Psoas muscle (tissue), 8 donors: ENCODE results near the gene TAS2R38. TPM values are rescaled to one million over a fixed set of nuclear protein-coding genes. Genes with fewer than 3 reads are reported as not detected.
"Not testable (repeated sequence)": the region's sequence is repeated elsewhere in the genome, so short reads cannot be mapped to it uniquely, and the experiment has no call there.

Experiments
- ATAC-seq, 4 donors: fragments of 200-7000 bp; cut with Tn5 transposase; one replicate each; pipeline ENCODE4 v1.9.1; 2020; ENCODE audit warnings: moderate library complexity in 3 of 4, mild to moderate bottlenecking in 2 of 4
- DNase-seq, 2 donors: peaks; one replicate each; pipeline ENCODE4 v3.0.0-alpha.2; 2020
- H3K27ac ChIP-seq: fragments of 200-600 bp; one replicate; pipeline ENCODE4 v1.8.0; 2022
- H3K27me3 ChIP-seq, 3 donors: fragments of 200-600 bp in 1 of 3; one replicate each; pipeline versions ENCODE4 v1.6.1 to v1.8.0; 2013 to 2022; ENCODE audit warnings: low read length in 2 of 3, mild to moderate bottlenecking in 2 of 3, moderate library complexity in 1 of 3; ENCODE audit not compliant: insufficient read depth in 3 of 3
- H3K36me3 ChIP-seq, 2 donors: fragments of 200-600 bp in 1 of 2; one replicate each; pipeline versions ENCODE4 v1.6.1 to v1.8.0; 2013 to 2022; ENCODE audit warnings: low read depth in 1 of 2, mild to moderate bottlenecking in 1 of 2, moderate library complexity in 1 of 2; ENCODE audit not compliant: insufficient read depth in 1 of 2
- H3K4me1 ChIP-seq: fragments of 200-600 bp; one replicate; pipeline ENCODE4 v1.8.0; 2022
- H3K4me3 ChIP-seq: fragments of 200-600 bp; one replicate; pipeline ENCODE4 v1.8.0; 2022; ENCODE audit warnings: mild to moderate bottlenecking
- H3K9me3 ChIP-seq: fragments of 200-600 bp; one replicate; pipeline ENCODE4 v1.8.0; 2022
- CTCF ChIP-seq: fragments of 200-600 bp; IDR thresholded peaks from one replicate; pipeline ENCODE4 v1.8.0; 2022; ENCODE audit warnings: antibody characterized with exemption
- WGBS, 3 donors: extraction: QIAGEN DNeasy Blood & Tissue Kit; methylation state at CpG; one replicate each; pipeline versions ENCODE4 v1.1.6 to v1.1.7; 2013; 5-methylcytosine and 5-hydroxymethylcytosine counted together
- intact Hi-C, 2 donors: fragments of 100-400 bp; cut with DNase I; formaldehyde crosslinking; loops; one replicate each; pipeline versions ENCODE4 v1.11.0 to v1.14.2; 2022
- polyA plus RNA-seq, 3 donors: library from polyadenylated mRNA; stranded (reverse); fragments of 200-250 nt; gene quantifications; one replicate each; pipeline ENCODE4 v1.2.3, GENCODE V29; 2013
- total RNA-seq, 4 donors: library from RNA; stranded (reverse); fragmentation: NEBNext Ultra II Directional in 2 of 4; extraction: Animal tissue kit (Norgen Biotek cat#: 25700) in 2 of 4; gene quantifications; one replicate each; pipeline versions ENCODE4 v1.2.1 to v1.2.4, GENCODE V29; 2021 to 2023
- donor health status: healthy with polysubstance abuse.
- donor health status: DM: no; HTN: no; CAD: no; lungs with moderate emphysema.
- donor health status: Bipolar disorder and iron deficiency.
- donor health status: healthy.
- donor health status: DM: yes; HTN: yes; CAD: no.
- donor health status: DM: no; HTN: no; CAD: no.
- donor health status: DM: no; HTN: no; CAD: no.
- donor health status: DM: yes; HTN: yes; CAD: no.

TAS2R38 gene
- total and polyA plus RNA-seq, 7 donors: not detected

- Histone ChIP-seq H3K36me3 (no peaks in the 10 kb centered on the region), H3K4me3 (no peak overlapping the region), H3K4me1 (no peaks in the 10 kb centered on the region), H3K9me3 (no peaks in the 10 kb centered on the region), H3K27ac (no peak overlapping the region), H3K27me3 (no peaks in the 10 kb centered on the region)
- TF ChIP-seq CTCF: no peak
- ATAC-seq (no peak), DNase-seq (no peak)
- intact Hi-C loops: no loop called here
- 74 to 84% (median 79%) methylated on average over 2 of the region's 2 CpGs for WGBS, 3 donors
Observed at GRCh38 chr7:141986923-141987322, 13.3 kb upstream of the TAS2R38 start.

GRCh38 chr7:141985926-141986325 lies 12.4 kb upstream of the TAS2R38 start:
- intact Hi-C loops, DNase-seq, H3K27ac ChIP-seq, H3K9me3 ChIP-seq, H3K4me1 ChIP-seq, ATAC-seq, H3K27me3 ChIP-seq, H3K4me3 ChIP-seq, H3K36me3 ChIP-seq: not testable (repeated sequence)
- 79 to 90% (median 90%) methylated on average over 7 to 8 of the region's 13 CpGs for WGBS, 3 donors

- no peak overlapping the region for H3K27ac ChIP-seq
- DNase-seq (no peak), ATAC-seq (no peak)
- WGBS, 3 donors: 78 to 81% (median 79%) methylated on average over 2 of the region's 2 CpGs
- intact Hi-C loops: loop anchor here in 1 of 2 donors (5.0 kb wide), 1 partner anchor 208 kb away; no protein-coding TSS in a partner anchor
- H3K36me3 ChIP-seq: no peaks in the 10 kb centered on the region
- no peaks in the 10 kb centered on the region for H3K27me3 ChIP-seq
- H3K4me1 ChIP-seq: no peaks in the 10 kb centered on the region
- peaks cover 2% of the 10 kb centered on the region for H3K9me3 ChIP-seq
- H3K4me3 ChIP-seq: no peak overlapping the region
- TF ChIP-seq CTCF: no peak
Observed at GRCh38 chr7:141979568-141979967, 6.0 kb upstream of the TAS2R38 start.

- H3K27me3 ChIP-seq: no peaks in the 10 kb centered on the region
- H3K4me3 ChIP-seq: no peak overlapping the region
- TF ChIP-seq CTCF: no peak
- intact Hi-C loops: loop anchor here in 1 of 2 donors (5.0 kb wide), 1 partner anchor 209 kb away; no protein-coding TSS in a partner anchor
- H3K27ac ChIP-seq: no peak overlapping the region
- no peaks in the 10 kb centered on the region for H3K4me1 ChIP-seq
- no peaks in the 10 kb centered on the region for H3K36me3 ChIP-seq
- DNase-seq (no peak), ATAC-seq (no peak)
- 71 to 78% (median 72%) methylated on average over 1 of the region's 1 CpG for WGBS, 3 donors
- peaks cover 2% of the 10 kb centered on the region for H3K9me3 ChIP-seq
Observed at GRCh38 chr7:141978351-141978750, 4.8 kb upstream of the TAS2R38 start.

GRCh38 chr7:141976524-141977245 lies 3.1 kb upstream of the TAS2R38 start:
- no peak for ATAC-seq
- H3K36me3 ChIP-seq: no peaks in the 10 kb centered on the region
- H3K27me3 ChIP-seq: no peaks in the 10 kb centered on the region
- no peak overlapping the region for H3K27ac ChIP-seq
- no peak for TF ChIP-seq CTCF
- no peak overlapping the region for H3K4me3 ChIP-seq
- WGBS, 3 donors: 46 to 50% (median 48%) methylated on average over 11 of the region's 11 CpGs
- intact Hi-C loops: loop anchor here in 1 of 2 donors (5.0 kb wide), 1 partner anchor 211 kb away; no protein-coding TSS in a partner anchor
- no peak for DNase-seq
- H3K9me3 ChIP-seq: peaks cover 2% of the 10 kb centered on the region
- H3K4me1 ChIP-seq: no peaks in the 10 kb centered on the region
